ENCODE data around the gene ATXN1. TPM values are rescaled to one million over a fixed set of nuclear protein-coding genes. Genes with fewer than 3 reads are reported as not detected.

The ATXN1 gene
- total and polyA plus RNA-seq, 2 of the 8 experiments (the other 6 are each of a cell fraction or from before 2014, with no cell fraction given) = 1.6 to 4.0 TPM

DNA sequence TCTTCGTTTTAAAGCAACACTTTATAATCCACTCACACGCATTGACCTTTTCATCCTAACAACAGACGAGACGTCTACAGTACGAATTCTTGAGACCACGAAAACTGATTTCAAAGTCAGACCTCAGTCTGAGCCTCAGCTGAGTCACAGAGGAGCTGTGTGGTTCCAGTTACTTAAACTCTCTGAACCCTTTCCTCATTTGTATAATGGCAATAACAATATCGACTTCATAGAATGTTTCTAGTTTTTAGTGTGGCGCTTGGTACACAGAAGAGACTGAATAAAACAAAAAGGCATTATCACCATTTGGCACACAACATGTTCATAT is 236.9 kb downstream of the ATXN1 start (continued):
- TF ChIP-seq CHD7 (IDR thresholded peaks at IDR 0.05; ENCODE audit: insufficient replicate concordance, low read length) (no peak), HDAC6 (IDR thresholded peaks at IDR 0.05; ENCODE audit: low read depth, low read length) (no peak), RBBP5 (IDR thresholded peaks at IDR 0.05; ENCODE audit: borderline replicate concordance, low read depth, low read length) (no peak), TBP (IDR thresholded peaks at IDR 0.05; ENCODE audit: low read depth, low read length) (no peak), CHD2 (IDR thresholded peaks at IDR 0.05; ENCODE audit: low read length) (no peak)
